Fibroblast of lung (primary cell): ENCODE results near the gene CDC42SE2. TPM values are rescaled to one million over a fixed set of nuclear protein-coding genes. Genes with fewer than 3 reads are reported as not detected.

ENCODE experiments used
- DNase-seq, 2 donors: peaks; one replicate each; pipeline versions ENCODE4 v3.0.0 to v3.0.0-alpha.2; 2010; ENCODE audit warnings: low read depth in 2 of 2
- H2AFZ ChIP-seq: 2 replicates; pipeline ENCODE4 v1.5.1; 2012; ENCODE audit warnings: low read length, control low read depth, inconsistent platforms
- H3K27ac ChIP-seq: 2 replicates; pipeline ENCODE4 v1.5.1; 2011; ENCODE audit warnings: low read length, control low read depth; ENCODE audit not compliant: insufficient read depth
- H3K27me3 ChIP-seq: 2 replicates; pipeline ENCODE4 v1.5.1; 2011; ENCODE audit warnings: mild to moderate bottlenecking, low read length; ENCODE audit not compliant: control insufficient read depth, insufficient read depth
- H3K36me3 ChIP-seq: 2 replicates; pipeline ENCODE4 v1.5.1; 2011; ENCODE audit warnings: low read length; ENCODE audit not compliant: control insufficient read depth, insufficient read depth
- H3K4me1 ChIP-seq: 2 replicates; pipeline ENCODE4 v1.5.1; 2011; ENCODE audit warnings: low read length; ENCODE audit not compliant: control insufficient read depth, insufficient read depth; ENCODE audit errors: extremely low read depth
- H3K4me2 ChIP-seq: 2 replicates; pipeline ENCODE4 v1.5.1; 2011; ENCODE audit warnings: low read length, control low read depth; ENCODE audit not compliant: insufficient read depth; ENCODE audit errors: extremely low read depth
- H3K4me3 ChIP-seq, 4 experiments: fragments of 200-600 bp in 1 of 4; sonication (generic) in 1 of 4; replicated peaks in 1 of 4; 2 replicates each; pipeline ENCODE4 v1.5.1; 2011 to 2016; ENCODE audit warnings: low read length in 4 of 4, low read depth in 3 of 4, mild to moderate bottlenecking in 3 of 4, control low read depth in 2 of 4, inconsistent platforms in 1 of 4, mixed read lengths in 1 of 4; ENCODE audit not compliant: insufficient read depth in 1 of 4; ENCODE audit errors: control extremely low read depth in 1 of 4
- H3K79me2 ChIP-seq: 2 replicates; pipeline ENCODE4 v1.5.1; 2012; ENCODE audit warnings: mild to moderate bottlenecking, low read length, inconsistent platforms; ENCODE audit not compliant: control insufficient read depth, insufficient read depth
- H3K9ac ChIP-seq: 2 replicates; pipeline ENCODE4 v1.5.1; 2011; ENCODE audit warnings: mild to moderate bottlenecking, low read length, control low read depth; ENCODE audit not compliant: insufficient read depth
- H3K9me3 ChIP-seq: 2 replicates; pipeline ENCODE4 v1.5.1; 2012; ENCODE audit warnings: low read depth, low read length; ENCODE audit not compliant: control insufficient read depth, insufficient read depth
- H4K20me1 ChIP-seq: 2 replicates; pipeline ENCODE4 v1.5.1; 2011; ENCODE audit warnings: low read length; ENCODE audit not compliant: control insufficient read depth, insufficient read depth; ENCODE audit errors: extremely low read depth
- CTCF ChIP-seq, 2 donors: IDR thresholded peaks in 1 of 2; conservative IDR thresholded peaks in 1 of 2; 1 replicate in 1 of 2; 2 replicates in 1 of 2; pipeline ENCODE4 v1.5.1; 2011 to 2012; ENCODE audit warnings: low read length in 2 of 2, control low read depth in 1 of 2, inconsistent platforms in 1 of 2, low read depth in 1 of 2, mild to moderate bottlenecking in 1 of 2
- EZH2 ChIP-seq: IDR thresholded peaks from 2 replicates; pipeline ENCODE4 v1.5.1; 2012; ENCODE audit warnings: low read length, control low read depth, mild to moderate bottlenecking; ENCODE audit errors: missing control alignments
- polyA plus RNA-seq, 2 donors: library from polyadenylated mRNA; depleted of rRNA in 1 of 2; stranded (reverse) in 1 of 2; unstranded in 1 of 2; fragments of >200 nt; gene quantifications; 2 replicates each; pipeline ENCODE4 v1.2.1, GENCODE V29; 2011 to 2012; ENCODE audit warnings: missing spikeins in 1 of 2
- total RNA-seq: library from RNA; depleted of rRNA; stranded (reverse); fragments of >200 nt; gene quantifications from 2 replicates; pipeline ENCODE4 v1.2.1, GENCODE V29; 2014

Gene CDC42SE2
- total and polyA plus RNA-seq, 2 donors (not counting 1 experiment from before 2014, with no cell fraction given): 26.1 to 26.5 TPM

- TF ChIP-seq CTCF (conservative IDR thresholded peaks at IDR 0.05 in 1 of 2, IDR thresholded peaks at IDR 0.05 in 1 of 2; ENCODE audit: low read depth in 1 of 2, low read length in 2 of 2) (no peak), EZH2 (no peak)
These were observed 167.9 kb downstream of the CDC42SE2 start for GRCh38 chr5:131431794-131432193.

GRCh38 chr5:131433109-131433508 lies 169.3 kb downstream of the CDC42SE2 start:
- Histone ChIP-seq H3K9me3 (no peaks in the 10 kb centered on the region), H3K79me2 (no peaks in the 10 kb centered on the region), H3K36me3 (no peaks in the 10 kb centered on the region), H3K9ac (no peak overlapping the region), H3K4me2 (no peak overlapping the region), H4K20me1 (no peaks in the 10 kb centered on the region), H3K4me1 (peaks cover 4% of the 10 kb centered on the region), H3K27me3 (no peaks in the 10 kb centered on the region), H2AFZ (no peak overlapping the region), H3K4me3 (no peak overlapping the region), H3K27ac (no peak overlapping the region)
- TF ChIP-seq CTCF (conservative IDR thresholded peaks at IDR 0.05 in 1 of 2, IDR thresholded peaks at IDR 0.05 in 1 of 2; ENCODE audit: low read depth in 1 of 2, low read length in 2 of 2) (no peak), EZH2 (no peak)
- no peak for DNase-seq

More at GRCh38 chr5:131431794-131432193, 167.9 kb downstream of the CDC42SE2 start:
- Histone ChIP-seq H2AFZ (no peak overlapping the region), H3K4me3 (no peak overlapping the region), H3K4me2 (no peak overlapping the region), H3K27me3 (no peaks in the 10 kb centered on the region), H3K9ac (no peak overlapping the region), H3K27ac (no peak overlapping the region), H3K79me2 (no peaks in the 10 kb centered on the region), H4K20me1 (no peaks in the 10 kb centered on the region), H3K9me3 (no peaks in the 10 kb centered on the region), H3K4me1 (peaks cover 4% of the 10 kb centered on the region), H3K36me3 (peaks cover 1% of the 10 kb centered on the region)
- no peak for DNase-seq

- Histone ChIP-seq H3K9me3 (no peaks in the 10 kb centered on the region), H3K36me3 (peaks cover 4% of the 10 kb centered on the region)
- no peak for DNase-seq
These were observed 172.2 kb downstream of the CDC42SE2 start for GRCh38 chr5:131436081-131436480.

More at GRCh38 chr5:131436081-131436480, 172.2 kb downstream of the CDC42SE2 start:
- Histone ChIP-seq H3K27ac (no peak overlapping the region), H3K9ac (no peak overlapping the region), H3K27me3 (no peaks in the 10 kb centered on the region), H3K4me2 (no peak overlapping the region), H3K4me3 (no peak overlapping the region), H3K79me2 (no peaks in the 10 kb centered on the region), H2AFZ (no peak overlapping the region), H3K4me1 (no peaks in the 10 kb centered on the region), H4K20me1 (no peaks in the 10 kb centered on the region)
- no peak for TF ChIP-seq EZH2
- no peak for TF ChIP-seq CTCF (conservative IDR thresholded peaks at IDR 0.05 in 1 of 2, IDR thresholded peaks at IDR 0.05 in 1 of 2; ENCODE audit: low read depth in 1 of 2, low read length in 2 of 2)
